Kidney (tissue), 14 donors: ENCODE results near the gene C19orf85. TPM values are rescaled to one million over a fixed set of nuclear protein-coding genes. Genes with fewer than 3 reads are reported as not detected.

ENCODE experiments used
- DNase-seq, 5 donors: peaks; one replicate each; pipeline ENCODE4 v3.0.0-alpha.2; 2013 to 2020
- FAIRE-seq: peaks from 2 replicates; lab custom pipeline; 2012; peaks lifted over from hg19 to GRCh38; lab: Jason Lieb, UNC
- H3K27ac ChIP-seq, 2 donors: one replicate each; pipeline ENCODE4 v1.7.0; 2013; ENCODE audit warnings: low read depth in 2 of 2, low read length in 2 of 2, inconsistent platforms in 1 of 2
- H3K27me3 ChIP-seq: one replicate; pipeline ENCODE4 v1.7.1; 2013; ENCODE audit warnings: low read length, inconsistent platforms; ENCODE audit not compliant: control insufficient read depth, insufficient read depth
- H3K36me3 ChIP-seq, 3 donors: one replicate each; pipeline versions ENCODE4 v1.7.0 to v1.7.1; 2013; ENCODE audit warnings: low read length in 3 of 3, control low read depth in 1 of 3, inconsistent platforms in 1 of 3; ENCODE audit not compliant: insufficient read depth in 3 of 3, control insufficient read depth in 2 of 3
- H3K4me1 ChIP-seq, 3 donors: one replicate each; pipeline versions ENCODE4 v1.7.0 to v1.7.1; 2013; ENCODE audit warnings: low read length in 3 of 3, inconsistent platforms in 1 of 3, low read depth in 1 of 3; ENCODE audit not compliant: control insufficient read depth in 2 of 3, insufficient read depth in 2 of 3
- H3K4me3 ChIP-seq, 3 donors: one replicate each; pipeline versions ENCODE4 v1.7.0 to v1.8.1; 2013; ENCODE audit warnings: low read length in 3 of 3, control low read depth in 1 of 3, inconsistent platforms in 1 of 3
- H3K9ac ChIP-seq, 3 donors: one replicate each; pipeline versions ENCODE4 v1.7.0 to v1.7.1; 2013; ENCODE audit warnings: low read length in 3 of 3, control low read depth in 1 of 3, inconsistent platforms in 1 of 3
- H3K9me3 ChIP-seq, 3 donors: one replicate each; pipeline versions ENCODE4 v1.7.0 to v1.7.1; 2013; ENCODE audit warnings: low read length in 3 of 3, control low read depth in 1 of 3, inconsistent platforms in 1 of 3; ENCODE audit not compliant: control insufficient read depth in 2 of 3, insufficient read depth in 1 of 3
- intact Hi-C: fragments of 100-400 bp; cut with DNase I; formaldehyde crosslinking; loops from one replicate; pipeline ENCODE4 v1.11.1; 2022
- polyA plus RNA-seq: library from polyadenylated mRNA; stranded (reverse); fragments of 350-450 nt; fragmentation: Illumina TruSeq; extraction: RNeasy Lipid Tissue Mini Kit (QIAGEN cat#74804); gene quantifications from one replicate; pipeline ENCODE4 v1.2.3, GENCODE V29; 2014; ENCODE audit warnings: low read depth, low replicate concordance; ENCODE audit not compliant: insufficient read depth
- total RNA-seq: library from RNA; stranded (reverse); fragmentation: NEBNext Ultra II Directional; extraction: Animal tissue kit (Norgen Biotek cat#: 25700); gene quantifications from one replicate; pipeline ENCODE4 v1.2.1, GENCODE V29; 2021
- TF ChIP-seq, protein P1 (sequence below): IDR thresholded peaks from 3 replicates; pipeline ENCODE4 v1.5.1; 2012; ENCODE audit warnings: mild to moderate bottlenecking, moderate library complexity, borderline replicate concordance; ENCODE audit not compliant: insufficient read depth; ENCODE audit errors: extremely low read depth
- donor health status: control.
- donor health status: control.
- donor health status: control.
- donor health status: control.
- donor health status: control.
- donor health status: DM: yes; HTN: yes; CAD: no.
- donor health status: Normal renal cell carcinoma (clear cell type).

The C19orf85 gene
- total and polyA plus RNA-seq, 2 donors from 2014 or later: not detected

DNA sequence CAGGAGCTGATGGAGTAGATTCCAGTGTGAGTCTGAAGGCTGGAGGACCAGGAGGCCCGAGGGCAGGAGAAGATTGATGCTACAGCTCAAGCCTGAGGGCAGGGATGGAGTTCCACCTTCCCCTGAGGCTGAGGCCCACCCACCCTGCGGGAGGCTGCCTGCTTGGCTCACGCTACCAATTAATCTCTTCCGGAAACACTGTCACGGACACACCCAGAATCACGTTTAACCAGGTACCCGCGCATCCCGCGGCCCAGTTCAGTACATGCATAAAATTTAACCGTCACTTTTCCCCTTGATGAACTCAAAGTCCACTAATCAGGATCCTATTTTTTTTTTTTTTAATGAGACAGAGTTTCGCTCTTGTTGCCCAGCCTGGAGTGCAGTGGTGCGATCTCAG lies 6.7 kb upstream of the C19orf85 start:
- no peak for FAIRE-seq
- Histone ChIP-seq H3K36me3 (no peaks in the 10 kb centered on the region), H3K4me1 (peaks cover 2 to 23% (median 13%) of the 10 kb centered on the region in 3 donors), H3K27ac (no peak overlapping the region), H3K27me3 (no peaks in the 10 kb centered on the region), H3K4me3 (no peak overlapping the region), H3K9me3 (no peaks in the 10 kb centered on the region), H3K9ac (no peak overlapping the region)
- no peak for DNase-seq
- TF ChIP-seq, protein P1, sequence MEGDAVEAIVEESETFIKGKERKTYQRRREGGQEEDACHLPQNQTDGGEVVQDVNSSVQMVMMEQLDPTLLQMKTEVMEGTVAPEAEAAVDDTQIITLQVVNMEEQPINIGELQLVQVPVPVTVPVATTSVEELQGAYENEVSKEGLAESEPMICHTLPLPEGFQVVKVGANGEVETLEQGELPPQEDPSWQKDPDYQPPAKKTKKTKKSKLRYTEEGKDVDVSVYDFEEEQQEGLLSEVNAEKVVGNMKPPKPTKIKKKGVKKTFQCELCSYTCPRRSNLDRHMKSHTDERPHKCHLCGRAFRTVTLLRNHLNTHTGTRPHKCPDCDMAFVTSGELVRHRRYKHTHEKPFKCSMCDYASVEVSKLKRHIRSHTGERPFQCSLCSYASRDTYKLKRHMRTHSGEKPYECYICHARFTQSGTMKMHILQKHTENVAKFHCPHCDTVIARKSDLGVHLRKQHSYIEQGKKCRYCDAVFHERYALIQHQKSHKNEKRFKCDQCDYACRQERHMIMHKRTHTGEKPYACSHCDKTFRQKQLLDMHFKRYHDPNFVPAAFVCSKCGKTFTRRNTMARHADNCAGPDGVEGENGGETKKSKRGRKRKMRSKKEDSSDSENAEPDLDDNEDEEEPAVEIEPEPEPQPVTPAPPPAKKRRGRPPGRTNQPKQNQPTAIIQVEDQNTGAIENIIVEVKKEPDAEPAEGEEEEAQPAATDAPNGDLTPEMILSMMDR: no peak
- intact Hi-C loops: no loop called here

DNA sequence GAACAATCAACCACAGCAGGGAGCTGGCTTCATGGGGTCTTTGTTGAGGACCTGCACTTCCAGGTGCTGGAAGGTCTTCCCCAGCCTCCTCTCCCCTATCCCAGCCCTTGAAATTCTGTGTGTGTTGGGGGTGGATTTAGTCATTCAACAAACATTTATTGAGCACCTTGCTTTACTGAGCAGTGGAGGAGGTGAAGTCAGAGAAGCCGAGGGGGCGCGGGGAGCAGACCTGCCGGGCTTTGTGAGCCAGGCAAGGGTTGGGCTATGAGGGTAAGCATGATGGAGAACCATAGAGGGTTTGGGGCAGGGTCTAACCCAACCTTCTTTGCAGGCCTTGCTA lies 3.5 kb upstream of the C19orf85 start:
- DNase-seq (no peak), FAIRE-seq (no peak)
- Histone ChIP-seq H3K27me3 (no peaks in the 10 kb centered on the region), H3K4me1 (peaks cover 0 to 3% (median 0%) of the 10 kb centered on the region in 3 donors), H3K9me3 (no peaks in the 10 kb centered on the region), H3K9ac (no peak overlapping the region), H3K4me3 (no peak overlapping the region), H3K36me3 (no peaks in the 10 kb centered on the region), H3K27ac (no peak overlapping the region)
- intact Hi-C loops: no loop called here
- TF ChIP-seq, protein P1: no peak

DNA sequence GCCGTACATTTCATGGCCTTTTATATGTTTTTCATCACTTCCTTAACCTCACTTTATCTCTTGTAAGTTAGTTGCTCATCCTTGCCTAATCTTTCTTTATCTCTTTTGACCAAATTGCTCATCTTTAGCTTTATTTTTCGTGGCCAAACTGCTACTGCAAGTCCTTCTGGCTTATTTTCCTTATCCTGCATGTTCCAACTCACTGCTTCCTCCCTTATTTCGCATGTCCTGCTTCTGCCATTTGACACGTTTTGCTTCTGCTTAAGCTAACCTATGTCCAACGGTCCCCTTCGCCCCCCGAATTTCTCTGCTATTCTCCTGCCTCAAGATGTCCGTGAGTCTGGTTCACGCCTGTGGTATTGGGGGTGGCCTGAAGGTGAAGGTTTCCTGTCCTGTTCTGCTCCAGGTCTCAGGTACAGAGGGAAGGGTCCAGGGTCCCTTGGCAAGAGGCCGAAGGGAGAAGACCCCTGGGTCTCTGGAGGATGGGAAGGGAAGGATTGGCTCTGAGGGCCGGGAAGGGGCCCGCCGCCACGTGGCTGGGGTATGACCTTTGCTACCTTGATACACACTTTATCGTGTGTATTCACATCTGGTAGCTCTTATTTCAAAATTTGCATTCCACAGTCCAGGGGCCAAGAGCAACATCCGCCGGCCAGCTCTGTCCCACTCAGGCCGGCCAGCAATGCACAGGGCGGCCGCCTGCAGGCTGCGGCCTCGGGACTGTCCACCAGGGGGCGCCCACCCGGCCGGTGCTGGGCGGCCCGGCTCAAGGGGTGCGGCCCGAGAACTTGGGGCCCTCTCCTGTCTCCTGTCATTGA lies 2.9 kb upstream of the C19orf85 start:
- Histone ChIP-seq H3K4me3 (no peak overlapping the region), H3K9ac (peak overlapping the region in 1 of 3 donors; percentile 12), H3K9me3 (no peaks in the 10 kb centered on the region), H3K27me3 (no peaks in the 10 kb centered on the region), H3K4me1 (peaks cover 0 to 3% (median 0%) of the 10 kb centered on the region in 3 donors), H3K36me3 (no peaks in the 10 kb centered on the region), H3K27ac (no peak overlapping the region)
- intact Hi-C loops: no loop called here
- FAIRE-seq (no peak), DNase-seq (peak in 4 of 5 donors; percentile 59 to 87 (median 78))
- TF ChIP-seq, protein P1: peak; percentile 96
